Right lobe of liver (tissue), 6 donors: ENCODE data around the gene PEF1. TPM values are rescaled to one million over a fixed set of nuclear protein-coding genes. Genes with fewer than 3 reads are reported as not detected.
A peak's percentile ranks its signal among the peaks of the same experiment; 100 is the strongest.

Experiments
- ATAC-seq, 4 donors: fragments of 200-7000 bp; cut with Tn5 transposase; one replicate each; pipeline ENCODE4 v1.9.1; 2020; ENCODE audit warnings: mild to moderate bottlenecking in 4 of 4, moderate library complexity in 4 of 4
- DNase-seq, 3 donors: peaks; one replicate each; pipeline ENCODE4 v3.0.0-alpha.2; 2020
- H3K27ac ChIP-seq, 3 donors: fragments of 200-600 bp; one replicate each; pipeline ENCODE4 v1.8.0; 2022
- H3K27me3 ChIP-seq, 2 donors: fragments of 200-600 bp; one replicate each; pipeline ENCODE4 v1.8.0; 2022
- H3K36me3 ChIP-seq, 4 donors: fragments of 200-600 bp; sonication (generic) in 1 of 4; one replicate each; pipeline versions ENCODE4 v1.5.1 to v1.8.0; 2017 to 2022; ENCODE audit warnings: control low read depth in 1 of 4
- H3K4me1 ChIP-seq, 4 donors: fragments of 200-600 bp; sonication (generic) in 1 of 4; one replicate each; pipeline versions ENCODE4 v1.5.1 to v1.8.0; 2017 to 2022; ENCODE audit warnings: control low read depth in 1 of 4
- H3K4me3 ChIP-seq, 3 donors: fragments of 200-600 bp; one replicate each; pipeline ENCODE4 v1.8.0; 2022
- H3K9me3 ChIP-seq, 4 donors: fragments of 200-600 bp; sonication (generic) in 1 of 4; one replicate each; pipeline versions ENCODE4 v1.5.1 to v1.8.0; 2017 to 2022; ENCODE audit warnings: control low read depth in 1 of 4
- POLR2A ChIP-seq: fragments of 450-650 bp; IDR thresholded peaks from one replicate; pipeline ENCODE4 v1.6.1; 2017; ENCODE audit warnings: antibody characterized with exemption, mild to moderate bottlenecking
- WGBS: methylation state at CpG from one replicate; pipeline ENCODE4 v1.1.6; 2018; ENCODE audit warnings: low coverage, low lambda C conversion rate; ENCODE audit not compliant: insufficient coverage; ENCODE audit errors: missing lambda C conversion rate; 5-methylcytosine and 5-hydroxymethylcytosine counted together
- intact Hi-C, 2 donors: fragments of 100-400 bp; cut with DNase I; formaldehyde crosslinking; loops; one replicate each; pipeline versions ENCODE4 v1.11.2 to v1.14.1; 2022
- total RNA-seq, 6 experiments: library from RNA; depleted of rRNA in 2 of 6; stranded (reverse); fragments of >200 nt in 2 of 6; fragmentation: NEBNext Ultra II Directional in 3 of 6; extraction: Animal tissue kit (Norgen Biotek cat#: 25700) in 3 of 6; gene quantifications; one replicate each; pipeline versions ENCODE4 v1.1.0 to v1.2.4, GENCODE V29; 2016 to 2023
- TF ChIP-seq, protein P1 (sequence below), 4 donors: fragments of 200-600 bp in 3 of 4; fragments of 450-650 bp in 1 of 4; IDR thresholded peaks; one replicate each; pipeline versions ENCODE4 v1.5.1 to v1.8.0; 2016 to 2022; ENCODE audit warnings: antibody characterized with exemption in 4 of 4, mild to moderate bottlenecking in 2 of 4
- donor health status: DM: no; HTN: yes; CAD: no.
- donor health status: DM: no; HTN: no; CAD: no.
- donor health status: DM: no; HTN: no; CAD: no.
- donor health status: DM: no; HTN: yes; CAD: no.
- donor health status: DM: no; HTN: yes; CAD: no.

The PEF1 gene
- total RNA-seq, 6 experiments from 2014 or later: 23.9 to 47.5 (median 32.5) TPM

DNA sequence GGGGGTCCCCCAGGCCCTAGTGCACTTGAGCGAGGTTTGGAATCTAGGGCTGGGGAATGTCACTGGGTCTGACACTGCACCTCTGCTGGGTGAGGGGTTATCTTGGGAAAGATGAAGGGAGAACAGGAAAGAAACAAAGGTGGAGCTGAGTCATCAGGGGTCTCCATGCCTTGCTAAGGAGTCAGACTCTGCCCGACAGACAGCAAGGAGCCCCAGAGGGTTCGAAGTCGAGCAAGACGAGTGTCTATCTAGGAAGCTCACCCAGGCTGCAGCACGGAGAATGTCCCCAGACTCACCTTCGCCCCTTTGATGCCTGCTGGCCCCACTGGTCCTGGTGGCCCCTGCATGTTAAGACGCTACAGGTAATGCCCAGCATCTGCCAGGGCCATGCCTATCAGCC is 41.1 kb upstream of the PEF1 start:
- ATAC-seq: no peak
- WGBS: 90% methylated on average over 2 of the region's 8 CpGs
- Histone ChIP-seq H3K4me1 (no peaks in the 10 kb centered on the region), H3K27me3 (no peaks in the 10 kb centered on the region), H3K9me3 (no peaks in the 10 kb centered on the region), H3K4me3 (no peak overlapping the region), H3K27ac (no peak overlapping the region), H3K36me3 (no peaks in the 10 kb centered on the region)
- intact Hi-C loops: no loop called here
- TF ChIP-seq, protein P1, sequence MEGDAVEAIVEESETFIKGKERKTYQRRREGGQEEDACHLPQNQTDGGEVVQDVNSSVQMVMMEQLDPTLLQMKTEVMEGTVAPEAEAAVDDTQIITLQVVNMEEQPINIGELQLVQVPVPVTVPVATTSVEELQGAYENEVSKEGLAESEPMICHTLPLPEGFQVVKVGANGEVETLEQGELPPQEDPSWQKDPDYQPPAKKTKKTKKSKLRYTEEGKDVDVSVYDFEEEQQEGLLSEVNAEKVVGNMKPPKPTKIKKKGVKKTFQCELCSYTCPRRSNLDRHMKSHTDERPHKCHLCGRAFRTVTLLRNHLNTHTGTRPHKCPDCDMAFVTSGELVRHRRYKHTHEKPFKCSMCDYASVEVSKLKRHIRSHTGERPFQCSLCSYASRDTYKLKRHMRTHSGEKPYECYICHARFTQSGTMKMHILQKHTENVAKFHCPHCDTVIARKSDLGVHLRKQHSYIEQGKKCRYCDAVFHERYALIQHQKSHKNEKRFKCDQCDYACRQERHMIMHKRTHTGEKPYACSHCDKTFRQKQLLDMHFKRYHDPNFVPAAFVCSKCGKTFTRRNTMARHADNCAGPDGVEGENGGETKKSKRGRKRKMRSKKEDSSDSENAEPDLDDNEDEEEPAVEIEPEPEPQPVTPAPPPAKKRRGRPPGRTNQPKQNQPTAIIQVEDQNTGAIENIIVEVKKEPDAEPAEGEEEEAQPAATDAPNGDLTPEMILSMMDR (IDR thresholded peaks at IDR 0.05): no peak
- no peak for TF ChIP-seq POLR2A
- DNase-seq: no peak

DNA sequence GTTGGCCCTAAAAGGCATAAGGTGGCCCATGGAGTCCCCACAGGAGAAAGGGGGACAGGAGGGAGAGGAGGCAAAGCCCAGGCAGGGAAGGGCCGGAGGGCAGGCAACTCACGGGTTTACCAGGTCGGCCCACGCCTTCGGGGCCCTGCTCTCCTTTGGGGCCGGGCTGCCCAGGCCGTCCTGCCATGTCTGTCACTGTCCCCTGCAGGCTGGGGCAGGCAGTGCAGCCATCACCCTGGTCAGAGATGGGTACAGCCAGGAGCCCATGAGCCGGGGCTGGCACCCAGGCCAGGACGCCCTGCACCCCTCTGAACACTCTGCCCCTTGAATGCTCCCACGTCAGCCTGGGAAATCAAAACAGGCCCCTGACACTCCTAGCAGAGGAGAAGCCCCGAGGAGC is 39.3 kb upstream of the PEF1 start:
- TF ChIP-seq, protein P1 (IDR thresholded peaks at IDR 0.05): peak in 3 of 4 donors; percentile 20 to 40 (median 25)
- no peak for TF ChIP-seq POLR2A
- H3K27ac ChIP-seq: no peak overlapping the region
- H3K4me3 ChIP-seq: no peak overlapping the region
- peak; percentile 34 to 55 (median 44) for ATAC-seq
- no peaks in the 10 kb centered on the region for H3K4me1 ChIP-seq
- no peaks in the 10 kb centered on the region for H3K27me3 ChIP-seq
- WGBS: no CpG with 5 or more reads among the region's 11 CpGs
- no peaks in the 10 kb centered on the region for H3K36me3 ChIP-seq
- no peaks in the 10 kb centered on the region for H3K9me3 ChIP-seq
- no peak for DNase-seq
- intact Hi-C loops: no loop called here

DNA sequence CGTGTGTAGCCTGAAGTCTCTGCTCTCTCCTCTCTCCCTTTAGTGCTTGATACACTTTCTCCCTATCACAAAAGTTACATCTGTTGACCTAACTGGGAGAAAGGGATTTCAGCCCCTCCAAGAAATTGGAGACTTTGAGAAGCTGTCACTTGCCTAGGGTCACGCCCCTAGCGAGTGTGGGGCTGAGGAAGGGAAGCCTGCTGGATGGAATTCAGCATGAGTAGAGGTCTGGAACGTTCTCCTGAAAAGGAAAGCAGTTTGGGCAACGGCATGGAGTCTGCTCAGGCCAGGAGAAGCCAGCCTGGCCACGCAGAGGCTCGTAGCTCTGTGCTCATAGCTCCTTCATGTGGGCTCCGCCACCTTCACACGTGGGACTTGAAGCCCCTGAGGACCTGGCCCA is 36.7 kb upstream of the PEF1 start:
- H3K36me3 ChIP-seq: no peaks in the 10 kb centered on the region
- H3K4me1 ChIP-seq: no peaks in the 10 kb centered on the region
- TF ChIP-seq POLR2A: no peak
- TF ChIP-seq, protein P1 (IDR thresholded peaks at IDR 0.05): no peak
- DNase-seq (no peak), ATAC-seq (no peak)
- WGBS: 40% methylated on average over 1 of the region's 9 CpGs
- intact Hi-C loops: no loop called here
- no peaks in the 10 kb centered on the region for H3K27me3 ChIP-seq
- no peaks in the 10 kb centered on the region for H3K9me3 ChIP-seq
- H3K4me3 ChIP-seq: no peak overlapping the region
- H3K27ac ChIP-seq: no peak overlapping the region

DNA sequence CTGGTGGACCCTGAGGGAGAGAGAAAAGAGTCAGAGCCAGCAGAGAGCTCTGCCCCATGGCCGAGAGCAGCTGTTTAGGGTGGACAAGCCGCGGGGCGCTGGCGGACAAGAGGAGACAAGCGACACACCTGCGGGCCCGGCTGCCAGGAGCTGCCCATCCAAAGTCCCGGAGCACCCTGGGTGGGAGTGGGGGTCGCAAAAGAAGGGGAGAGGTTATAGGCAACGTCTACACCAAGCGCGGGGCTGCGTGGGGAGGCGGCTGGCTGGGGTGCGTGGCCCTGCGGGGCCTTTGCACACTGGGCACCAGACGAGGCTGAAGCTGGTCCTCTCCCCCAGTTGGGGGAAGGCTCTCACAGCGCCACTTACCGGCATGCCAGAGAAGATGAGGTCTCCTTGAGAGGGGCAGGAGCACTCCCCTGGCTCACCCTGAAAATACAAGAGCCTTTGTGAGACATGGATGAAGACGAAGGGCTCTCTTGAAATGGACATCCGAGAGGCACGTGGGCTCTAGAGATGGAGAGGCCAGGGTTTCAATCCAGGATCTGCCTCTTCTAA is 35.1 kb upstream of the PEF1 start:
- WGBS: 45% methylated on average over 3 of the region's 23 CpGs
- DNase-seq (no peak), ATAC-seq (no peak)
- Histone ChIP-seq H3K27me3 (no peaks in the 10 kb centered on the region), H3K27ac (no peak overlapping the region), H3K36me3 (no peaks in the 10 kb centered on the region), H3K4me1 (no peaks in the 10 kb centered on the region), H3K9me3 (no peaks in the 10 kb centered on the region), H3K4me3 (no peak overlapping the region)
- TF ChIP-seq POLR2A: no peak
- TF ChIP-seq, protein P1 (IDR thresholded peaks at IDR 0.05): no peak
- intact Hi-C loops: no loop called here

DNA sequence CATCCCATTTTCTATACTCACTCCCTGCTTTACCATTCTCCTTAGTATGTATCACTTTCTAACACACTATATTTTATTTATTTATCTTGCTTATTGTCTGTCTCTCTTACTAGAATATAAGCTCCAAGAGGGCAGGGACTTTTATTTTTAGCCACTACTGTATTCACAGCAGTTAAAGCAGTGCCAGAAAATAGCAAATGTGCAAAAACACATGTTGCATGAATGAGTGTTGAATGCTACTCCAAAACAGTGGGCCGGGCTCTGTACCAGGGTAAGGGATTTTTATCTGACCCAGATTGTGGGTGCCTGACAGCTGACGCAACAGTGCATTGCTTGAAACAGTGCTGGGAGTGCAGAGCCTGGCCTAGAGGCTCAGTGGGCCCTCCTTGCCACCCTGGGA is 34.4 kb upstream of the PEF1 start:
- intact Hi-C loops: no loop called here
- Histone ChIP-seq H3K4me3 (no peak overlapping the region), H3K27me3 (no peaks in the 10 kb centered on the region), H3K27ac (no peak overlapping the region), H3K4me1 (no peaks in the 10 kb centered on the region), H3K36me3 (no peaks in the 10 kb centered on the region), H3K9me3 (no peaks in the 10 kb centered on the region)
- no peak for DNase-seq
- no peak for ATAC-seq
- 45% methylated on average over 2 of the region's 2 CpGs for WGBS
- TF ChIP-seq POLR2A: no peak
- TF ChIP-seq, protein P1 (IDR thresholded peaks at IDR 0.05): no peak
